Stimulated activated CD8-positive, alpha-beta memory T cell treated with anti-CD3 and anti-CD28 coated beads, Interleukin-4, amount 100 ng/mL, for 4 hours (primary cell): Measurements from ENCODE around the gene NDUFS6.

Experiments used
- DNase-seq, 2 donors: peaks; one replicate each; pipeline ENCODE4 v3.0.0-alpha.2; 2020; ENCODE audit warnings: low read depth in 2 of 2, low spot score in 1 of 2

NDUFS6 gene

GRCh38 chr5:1847056-1847455, 45.8 kb downstream of the NDUFS6 start:
- no peak for DNase-seq

GRCh38 chr5:1847611-1848010, 46.4 kb downstream of the NDUFS6 start:
- no peak for DNase-seq

GRCh38 chr5:1850324-1851154, 49.3 kb downstream of the NDUFS6 start:
- no peak for DNase-seq

- no peak for DNase-seq
Observed at GRCh38 chr5:1851290-1851934, 50.2 kb downstream of the NDUFS6 start.

GRCh38 chr5:1852324-1852947, 51.2 kb downstream of the NDUFS6 start:
- DNase-seq: no peak

- no peak for DNase-seq
Observed at GRCh38 chr5:1853531-1853930, 52.3 kb downstream of the NDUFS6 start.

GRCh38 chr5:1855075-1855474, 53.9 kb downstream of the NDUFS6 start:
- DNase-seq: no peak

- no peak for DNase-seq
Observed at GRCh38 chr5:1855596-1855995, 54.4 kb downstream of the NDUFS6 start.

- no peak for DNase-seq
Observed at GRCh38 chr5:1856596-1857255, 55.5 kb downstream of the NDUFS6 start.

- no peak for DNase-seq
Observed at GRCh38 chr5:1857256-1857600, 56.0 kb downstream of the NDUFS6 start.

- no peak for DNase-seq
Observed at GRCh38 chr5:1858436-1858835, 57.2 kb downstream of the NDUFS6 start.

GRCh38 chr5:1859099-1859498, 57.9 kb downstream of the NDUFS6 start:
- DNase-seq: no peak

- no peak for DNase-seq
Observed at GRCh38 chr5:1860021-1860610, 58.9 kb downstream of the NDUFS6 start.

GRCh38 chr5:1860949-1861348, 59.7 kb downstream of the NDUFS6 start:
- no peak for DNase-seq

- no peak for DNase-seq
Observed at GRCh38 chr5:1864896-1865440, 63.8 kb downstream of the NDUFS6 start.

GRCh38 chr5:1865486-1865885, 64.3 kb downstream of the NDUFS6 start:
- no peak for DNase-seq
